Fibroblast of pulmonary artery (primary cell): ENCODE measurements around the gene ZNF716.

ENCODE experiments used
- DNase-seq: peaks from one replicate; pipeline ENCODE4 v3.0.0-alpha.2; 2010; ENCODE audit warnings: low read depth
- H3K4me3 ChIP-seq: replicated peaks from 2 replicates; pipeline ENCODE4 v1.5.1; 2011; ENCODE audit warnings: low read depth, mild to moderate bottlenecking, control low read depth, low read length, moderate library complexity
- TF ChIP-seq, protein P1 (sequence below): IDR thresholded peaks from 2 replicates; pipeline ENCODE4 v1.5.1; 2011; ENCODE audit warnings: mild to moderate bottlenecking, control low read depth, low read length, inconsistent platforms; ENCODE audit errors: missing control alignments

The ZNF716 gene

DNA sequence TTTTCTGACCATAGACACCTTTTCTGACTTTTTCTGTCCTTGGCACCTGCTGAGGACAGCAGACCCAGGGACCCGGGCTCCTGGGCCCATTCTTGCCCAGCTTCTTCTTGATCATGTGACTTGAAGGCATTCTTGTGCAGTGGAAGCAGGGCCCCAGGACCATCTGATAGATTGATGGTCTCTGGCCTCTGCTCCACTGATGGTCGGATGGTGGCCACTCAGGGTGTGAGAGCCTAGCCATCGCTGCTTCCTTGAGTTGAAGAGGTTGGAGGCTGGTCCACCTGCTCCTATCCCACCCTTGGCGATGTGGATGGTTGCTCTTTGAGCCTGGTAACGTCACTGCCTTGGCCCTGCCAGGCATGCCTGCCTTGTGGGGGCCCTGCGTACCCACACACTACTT, 37.8 kb upstream of the ZNF716 start:
- no peak overlapping the region for H3K4me3 ChIP-seq
- TF ChIP-seq, protein P1, sequence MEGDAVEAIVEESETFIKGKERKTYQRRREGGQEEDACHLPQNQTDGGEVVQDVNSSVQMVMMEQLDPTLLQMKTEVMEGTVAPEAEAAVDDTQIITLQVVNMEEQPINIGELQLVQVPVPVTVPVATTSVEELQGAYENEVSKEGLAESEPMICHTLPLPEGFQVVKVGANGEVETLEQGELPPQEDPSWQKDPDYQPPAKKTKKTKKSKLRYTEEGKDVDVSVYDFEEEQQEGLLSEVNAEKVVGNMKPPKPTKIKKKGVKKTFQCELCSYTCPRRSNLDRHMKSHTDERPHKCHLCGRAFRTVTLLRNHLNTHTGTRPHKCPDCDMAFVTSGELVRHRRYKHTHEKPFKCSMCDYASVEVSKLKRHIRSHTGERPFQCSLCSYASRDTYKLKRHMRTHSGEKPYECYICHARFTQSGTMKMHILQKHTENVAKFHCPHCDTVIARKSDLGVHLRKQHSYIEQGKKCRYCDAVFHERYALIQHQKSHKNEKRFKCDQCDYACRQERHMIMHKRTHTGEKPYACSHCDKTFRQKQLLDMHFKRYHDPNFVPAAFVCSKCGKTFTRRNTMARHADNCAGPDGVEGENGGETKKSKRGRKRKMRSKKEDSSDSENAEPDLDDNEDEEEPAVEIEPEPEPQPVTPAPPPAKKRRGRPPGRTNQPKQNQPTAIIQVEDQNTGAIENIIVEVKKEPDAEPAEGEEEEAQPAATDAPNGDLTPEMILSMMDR, result no peak
- no peak for DNase-seq

DNA sequence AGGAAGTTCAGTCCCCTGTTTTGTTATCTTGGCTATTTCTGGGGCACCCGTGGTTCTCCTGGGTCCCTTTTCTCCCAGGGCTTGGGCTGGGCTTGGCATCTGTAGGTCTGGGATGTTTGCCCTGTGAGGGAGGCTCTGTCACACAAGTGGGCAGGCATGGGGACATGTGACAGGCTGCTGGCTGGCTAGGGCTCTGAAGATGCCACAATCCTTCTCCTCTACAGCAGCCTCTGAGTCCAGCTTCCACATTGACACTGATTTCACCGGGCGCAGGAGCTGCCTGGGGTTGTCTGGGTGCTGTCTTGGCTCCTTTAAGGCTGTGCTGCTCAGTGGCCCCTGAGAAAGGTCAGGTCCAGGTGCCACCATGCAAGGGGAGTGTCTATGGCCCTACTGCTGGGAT, 37.4 kb upstream of the ZNF716 start:
- no peak overlapping the region for H3K4me3 ChIP-seq

DNA sequence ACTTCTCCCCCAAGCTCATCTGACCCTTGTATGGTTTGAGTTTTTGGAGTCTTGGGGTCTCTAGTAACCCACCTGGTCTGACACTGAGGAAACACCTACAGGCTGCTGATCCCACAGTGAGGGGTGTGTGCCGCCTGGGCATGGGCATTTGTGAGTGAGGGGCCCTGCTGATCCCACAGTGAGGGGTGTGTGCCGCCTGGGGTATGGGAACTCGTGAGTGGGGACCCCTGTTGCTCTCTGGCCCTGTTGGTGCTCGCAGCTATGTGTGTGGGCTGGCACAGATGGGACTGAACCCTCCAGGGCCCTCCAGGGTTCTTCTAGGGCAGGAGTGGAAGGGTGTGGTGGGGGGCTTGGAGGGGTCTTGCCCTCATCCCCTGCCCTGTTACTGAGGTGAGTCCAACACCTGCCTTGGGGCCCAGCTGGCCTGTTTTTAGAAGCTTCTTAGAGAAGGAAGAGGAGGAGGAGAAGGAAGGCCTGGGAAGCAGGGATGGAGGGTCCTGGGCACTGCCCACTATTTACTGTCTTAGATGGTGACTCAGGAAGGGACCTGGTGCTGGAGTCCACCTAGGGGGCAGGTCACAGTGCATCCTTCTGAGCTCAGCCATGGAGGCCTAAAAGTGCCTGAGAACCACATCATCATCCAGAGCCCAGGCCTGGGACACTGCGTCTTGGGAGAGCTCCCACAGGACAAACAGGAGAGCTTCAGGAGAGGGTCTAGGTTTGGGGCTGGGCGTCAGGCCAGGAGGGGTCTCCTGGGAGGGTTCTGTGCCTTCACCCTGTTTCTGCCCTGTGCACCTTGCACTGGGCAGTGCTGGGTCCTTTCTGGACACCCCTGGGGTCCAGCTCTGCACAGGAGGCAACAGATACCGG, 36.2 kb upstream of the ZNF716 start:
- TF ChIP-seq, protein P1, result no peak
- no peak for DNase-seq

More for the DNA sequence above, 37.4 kb upstream of the ZNF716 start:
- DNase-seq, result no peak
- TF ChIP-seq, protein P1, result no peak

DNA sequence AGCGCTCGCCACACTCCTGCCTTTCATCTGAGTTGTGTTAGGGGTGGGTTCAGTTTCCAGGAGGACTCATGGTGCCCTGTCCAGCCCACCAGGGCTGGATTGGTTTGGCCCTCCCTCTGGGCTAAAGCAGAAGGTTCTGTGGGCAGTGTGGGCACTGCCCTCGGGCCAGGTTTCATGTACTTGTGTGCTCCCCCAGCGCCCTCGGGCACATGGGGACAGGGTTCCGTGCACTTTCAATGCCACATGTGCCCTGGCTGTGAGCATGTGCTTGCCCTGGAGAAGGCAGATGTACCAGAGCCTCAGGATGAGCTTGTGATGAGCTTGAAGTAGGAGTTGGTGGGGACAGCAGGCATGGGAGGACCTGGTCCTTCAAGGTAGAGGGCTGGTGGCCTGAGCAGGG, 35.6 kb upstream of the ZNF716 start:
- TF ChIP-seq, protein P1, result no peak
- DNase-seq, result no peak
- H3K4me3 ChIP-seq, result no peak overlapping the region

More for the DNA sequence above, 36.2 kb upstream of the ZNF716 start:
- H3K4me3 ChIP-seq, result no peak overlapping the region

DNA sequence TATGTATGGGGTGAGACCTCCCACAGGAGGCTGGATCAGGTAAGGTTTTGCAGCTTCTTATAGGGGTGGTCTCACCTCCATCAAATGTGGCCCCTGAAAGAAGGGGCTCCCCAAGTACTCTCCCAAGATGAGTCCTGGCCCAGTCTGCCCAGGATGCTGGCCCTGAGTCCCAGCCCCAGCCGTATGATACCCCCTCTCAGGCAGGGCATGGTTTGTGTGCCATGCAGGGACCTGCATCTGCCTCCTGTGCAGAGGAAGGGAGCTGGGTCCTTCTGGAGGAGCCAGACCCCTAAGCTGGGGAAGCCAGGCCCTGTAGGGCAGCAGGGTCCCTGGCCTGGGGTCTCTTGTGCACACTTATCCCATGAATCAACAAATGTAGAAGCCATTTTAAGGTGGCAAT, 35.1 kb upstream of the ZNF716 start:
- TF ChIP-seq, protein P1, result no peak
- no peak for DNase-seq
- H3K4me3 ChIP-seq, result no peak overlapping the region

DNA sequence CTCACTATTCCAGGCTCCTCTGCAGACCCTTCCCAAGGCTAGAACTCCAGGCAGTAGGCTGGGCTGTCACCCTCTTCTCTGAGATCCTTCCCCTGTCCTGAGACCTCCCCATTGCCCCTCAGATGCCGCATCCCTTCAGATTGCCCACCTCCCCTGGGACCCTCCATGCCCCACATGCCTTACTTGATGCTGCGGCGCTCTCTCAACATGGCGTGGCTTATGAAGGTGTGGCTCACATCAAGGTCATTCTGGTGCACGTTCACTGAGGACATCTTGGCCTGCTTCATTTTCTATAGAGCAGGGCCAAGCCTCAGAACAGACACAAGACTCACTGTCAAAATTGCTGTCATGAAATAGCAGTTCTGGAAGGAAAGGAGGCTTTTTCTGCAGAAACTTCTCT, 34.7 kb upstream of the ZNF716 start:
- TF ChIP-seq, protein P1, result no peak
- no peak overlapping the region for H3K4me3 ChIP-seq
- no peak for DNase-seq

DNA sequence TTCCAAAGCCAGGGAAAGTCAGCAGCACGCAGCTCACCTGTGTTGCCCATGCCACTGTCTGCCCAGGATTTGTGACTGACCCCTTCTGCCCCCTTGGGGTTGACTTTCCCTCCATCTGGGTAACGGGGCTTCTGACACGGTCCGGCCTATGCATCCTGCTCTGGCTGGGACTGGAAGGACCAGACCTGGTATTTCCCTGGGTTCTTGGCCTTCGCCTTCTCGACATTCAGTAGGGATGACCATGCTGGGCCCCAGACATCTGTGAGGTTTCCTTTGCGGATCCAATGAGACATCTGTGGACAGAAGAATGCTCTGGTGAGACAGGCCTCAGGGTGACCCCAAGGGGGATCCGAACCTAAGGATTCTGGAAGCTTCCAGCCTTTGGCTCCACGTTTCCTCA, 34.2 kb upstream of the ZNF716 start:
- H3K4me3 ChIP-seq, result no peak overlapping the region
- DNase-seq, result no peak
- TF ChIP-seq, protein P1, result no peak
